CD4-positive, alpha-beta T cell treated with Interleukin-15 for 1 hour (primary cell): ENCODE measurements around the gene TTC39B.

Experiments used
- DNase-seq: peaks from one replicate; pipeline ENCODE4 v3.0.0-alpha.2; 2020

Gene TTC39B

DNA sequence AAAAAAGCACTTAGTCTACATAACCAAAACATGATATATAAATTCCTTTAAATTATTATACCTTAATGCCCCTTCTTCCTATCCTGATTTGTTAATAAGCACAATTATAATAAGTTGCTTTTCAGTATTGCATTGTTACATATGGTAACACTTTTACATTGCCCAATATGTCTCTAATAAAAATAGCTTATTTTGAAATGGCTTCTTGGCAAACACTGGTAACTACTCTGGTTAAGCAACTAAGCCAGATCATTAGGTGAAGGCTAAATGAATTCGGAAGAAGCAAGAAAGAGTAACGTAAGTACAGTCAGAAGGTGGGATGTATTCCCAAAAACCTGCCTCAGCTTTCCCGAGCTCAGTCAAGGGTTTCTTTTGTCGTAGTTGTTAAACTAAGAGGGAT lies 85.3 kb downstream of the TTC39B start:
- no peak for DNase-seq

DNA sequence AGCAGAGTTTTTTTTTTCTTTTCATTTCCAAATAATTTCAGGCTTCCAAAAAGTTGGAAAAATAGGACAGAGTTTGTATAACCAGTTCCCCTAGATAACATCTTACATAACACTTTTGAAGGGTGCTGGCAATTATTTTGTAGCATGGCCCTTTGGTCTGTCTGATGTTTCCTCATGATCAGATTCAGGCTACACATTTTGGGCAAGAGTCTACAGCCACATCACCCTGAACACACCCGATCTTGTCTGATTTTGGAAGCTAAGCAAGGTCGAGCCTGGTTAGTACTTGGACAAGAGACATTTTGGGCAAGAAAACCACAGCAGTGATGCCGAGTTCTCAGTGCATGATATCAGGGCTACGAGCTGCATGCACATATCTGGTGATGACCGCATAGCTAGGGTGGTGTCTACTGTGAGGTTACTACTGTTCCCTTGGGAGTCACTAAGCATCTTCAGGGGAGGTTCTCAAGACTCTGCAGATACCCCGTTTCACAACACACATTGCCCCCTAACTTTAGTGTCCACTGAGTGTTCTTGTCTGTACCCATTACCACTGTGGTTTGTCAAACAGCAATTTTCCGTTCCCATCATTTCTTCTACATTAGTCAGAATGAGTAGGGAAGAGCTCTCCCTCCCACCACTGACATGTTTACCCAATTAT lies 86.2 kb downstream of the TTC39B start:
- no peak for DNase-seq

DNA sequence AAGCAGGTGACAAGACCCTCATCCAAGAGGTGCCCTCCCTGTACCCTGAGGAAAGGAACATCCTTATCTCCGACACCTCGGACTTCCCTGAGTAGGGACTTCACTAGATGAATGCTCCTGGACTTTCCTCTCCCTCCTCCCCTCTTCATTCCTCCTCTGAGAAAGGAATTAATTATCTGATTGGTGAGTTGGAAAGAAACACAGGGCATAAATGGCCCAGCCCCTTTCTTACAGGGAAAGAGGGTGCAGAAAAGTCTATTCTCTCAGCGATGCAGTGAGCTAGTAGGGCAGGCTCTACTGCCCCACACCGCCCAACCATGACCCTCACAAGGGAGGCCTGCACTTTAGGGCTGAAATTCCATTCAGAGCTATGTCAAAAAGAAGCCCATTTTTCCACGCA lies 87.5 kb downstream of the TTC39B start:
- no peak for DNase-seq

DNA sequence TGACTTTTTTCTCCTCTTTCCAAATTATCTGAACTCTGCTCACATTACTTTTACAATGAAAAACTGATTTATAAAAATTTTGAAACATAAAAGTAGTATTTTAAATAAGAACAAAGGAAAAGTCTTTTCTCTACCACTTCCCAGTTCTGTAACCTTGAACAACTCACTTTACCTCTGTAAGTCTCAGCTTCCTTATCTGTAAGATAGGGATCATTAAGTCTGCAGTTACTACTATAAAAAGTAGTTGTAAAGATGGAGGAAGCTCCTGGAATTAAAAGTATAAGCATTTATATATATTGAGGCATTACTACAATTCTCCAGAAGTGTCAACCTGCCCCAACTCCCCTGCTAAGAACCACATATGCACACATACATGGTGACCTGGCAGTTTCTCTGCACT lies 88.0 kb downstream of the TTC39B start:
- no peak for DNase-seq

DNA sequence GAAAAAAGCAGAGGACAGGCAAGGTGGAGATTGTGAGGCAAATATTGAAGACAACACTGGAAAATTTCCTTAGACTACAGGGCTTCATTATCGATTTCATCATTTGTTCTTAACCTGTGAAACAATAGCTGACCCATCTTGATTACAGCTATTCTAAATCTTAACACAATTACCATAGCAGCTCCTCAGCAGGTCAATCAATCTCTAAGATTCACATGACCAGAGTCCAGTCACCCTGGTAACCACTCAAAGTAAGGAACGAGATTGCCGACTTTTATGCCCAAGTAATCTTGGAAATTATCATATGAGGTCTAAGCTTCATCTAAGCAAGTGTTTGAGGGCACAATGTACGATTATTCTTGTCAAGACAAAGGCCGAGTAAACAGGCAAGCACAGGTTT lies 93.8 kb downstream of the TTC39B start:
- no peak for DNase-seq

DNA sequence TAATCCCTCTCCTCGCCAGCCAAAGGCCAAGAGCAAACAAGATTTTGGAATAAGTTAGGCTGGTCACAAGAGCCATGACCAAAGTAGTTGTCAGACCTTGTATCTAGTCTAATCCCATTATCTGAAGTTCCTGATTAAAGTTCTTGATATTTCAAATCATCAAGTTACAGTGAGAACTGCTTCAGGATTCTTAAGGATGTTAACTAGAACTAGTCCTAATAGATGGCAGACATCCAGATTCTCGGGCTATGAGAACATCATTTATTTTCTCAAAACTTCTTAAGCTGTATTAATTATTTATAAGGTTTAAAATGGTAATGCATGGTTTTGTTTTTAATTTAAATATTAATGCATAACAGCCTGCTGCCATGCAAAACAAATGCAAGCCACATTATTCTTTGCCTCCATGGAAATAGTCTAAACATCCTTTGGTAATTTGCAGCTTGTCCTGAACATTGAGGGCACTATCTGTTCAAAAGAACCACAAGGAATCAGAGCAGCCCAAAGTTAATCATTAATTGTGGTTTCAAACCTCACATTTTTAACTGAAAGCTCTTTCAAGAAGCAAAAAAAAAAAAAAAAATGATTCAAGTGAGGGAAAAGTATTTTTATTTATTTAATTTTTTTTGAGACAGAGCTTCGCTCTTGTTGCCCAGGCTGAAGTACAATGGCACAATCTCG lies 95.1 kb downstream of the TTC39B start:
- DNase-seq = no peak

DNA sequence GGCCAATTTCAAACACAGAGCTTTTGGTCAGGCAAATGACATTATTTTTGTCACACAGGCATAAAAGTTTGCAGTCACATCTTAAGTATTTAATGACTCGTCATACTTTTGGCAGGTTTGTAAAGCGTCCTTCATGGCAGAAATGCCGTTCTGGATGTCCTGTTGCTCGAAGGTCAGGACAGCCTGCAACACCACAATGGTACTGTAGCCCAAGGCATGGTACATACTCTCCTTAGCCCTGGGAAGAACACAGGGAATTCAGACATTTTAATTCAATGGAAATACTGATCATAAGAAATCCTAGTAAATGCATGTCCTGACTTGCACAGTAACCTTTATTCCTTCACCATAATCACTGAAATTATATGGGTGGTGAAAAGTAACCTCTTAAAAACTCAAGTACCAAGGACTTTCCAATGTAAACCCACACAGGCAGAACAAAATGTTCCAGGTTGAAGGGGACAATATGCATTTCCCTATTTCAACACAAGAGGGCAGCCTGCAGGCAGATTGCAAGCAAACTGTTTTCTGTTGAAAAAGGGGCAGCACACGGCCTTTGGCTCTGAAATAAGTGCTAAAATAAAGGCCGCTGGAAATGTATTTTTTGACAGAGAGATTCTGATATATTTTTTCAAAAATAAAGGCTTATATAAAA lies 95.7 kb downstream of the TTC39B start:
- peak; percentile 53 for DNase-seq

DNA sequence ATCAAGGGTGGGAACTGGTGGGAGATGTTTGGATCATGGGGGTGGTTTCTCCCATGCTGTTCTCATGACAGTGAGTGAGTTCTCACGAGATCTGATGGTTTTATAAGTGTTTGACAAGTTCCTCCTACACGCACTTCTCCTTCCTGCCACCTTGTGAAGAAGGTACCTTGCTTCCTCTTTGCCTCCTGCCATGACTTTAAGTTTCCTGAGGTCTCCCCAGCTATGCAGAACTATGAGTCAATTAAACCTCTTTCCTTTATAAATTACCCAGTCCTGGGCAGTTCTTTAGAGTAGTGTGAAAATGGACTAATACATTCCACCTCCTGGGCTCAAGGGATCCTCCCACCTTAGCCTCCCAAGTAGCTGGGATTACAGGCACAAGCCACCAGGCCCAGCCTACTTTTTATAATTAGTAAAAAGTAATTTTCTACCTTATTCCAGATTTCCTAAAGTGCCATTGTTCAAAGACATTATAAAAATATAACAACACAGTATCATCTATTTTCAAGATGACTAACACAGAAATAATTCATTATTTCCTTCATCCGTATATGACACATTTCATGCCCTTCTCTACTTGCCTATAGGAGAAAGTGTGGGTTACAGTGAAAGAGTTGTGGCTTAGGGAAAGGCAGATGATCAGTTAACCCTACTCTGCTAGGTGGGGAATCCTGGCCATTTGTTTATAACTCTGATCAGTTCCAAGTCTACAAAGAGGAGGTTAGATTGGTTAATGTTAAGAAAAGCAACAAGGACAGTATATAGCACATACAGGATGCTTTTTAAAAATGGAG lies 99.9 kb downstream of the TTC39B start:
- DNase-seq = no peak

DNA sequence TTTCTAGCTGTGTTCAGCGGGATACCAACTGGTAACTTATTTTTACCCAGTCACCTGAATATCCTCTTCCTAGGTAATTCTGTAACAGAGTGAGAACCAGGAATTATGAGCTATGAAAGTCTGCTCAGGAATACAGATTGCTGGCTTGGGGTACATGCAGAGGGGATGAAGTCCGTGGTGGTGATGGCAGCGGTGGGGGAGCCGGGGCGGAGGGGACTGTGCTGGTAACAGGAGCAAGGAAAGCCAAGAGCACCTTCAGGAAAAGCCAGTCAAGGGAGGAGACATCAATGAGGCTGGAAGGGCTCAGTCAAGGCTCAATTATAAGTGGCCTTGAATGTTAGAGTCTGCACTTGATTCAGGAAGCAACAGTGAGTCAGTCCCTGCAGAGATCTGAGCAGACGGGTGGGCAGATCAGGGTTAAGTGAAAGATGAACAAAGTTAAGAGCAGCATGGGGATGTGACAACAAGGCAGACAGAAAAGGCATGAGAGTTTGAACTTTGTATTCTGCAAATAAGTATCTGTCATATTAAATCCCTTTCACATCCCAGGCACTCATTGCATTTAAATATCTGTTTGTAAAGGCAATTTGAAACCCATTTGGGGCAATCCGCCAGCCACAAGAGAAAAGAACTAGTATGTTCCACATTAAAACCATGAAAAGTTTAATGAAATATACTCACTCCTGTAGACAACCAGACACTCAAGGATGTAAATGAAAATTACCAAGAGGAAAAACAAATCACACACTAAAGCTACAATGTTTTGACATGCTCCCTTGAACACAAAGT lies 101.2 kb downstream of the TTC39B start:
- no peak for DNase-seq

DNA sequence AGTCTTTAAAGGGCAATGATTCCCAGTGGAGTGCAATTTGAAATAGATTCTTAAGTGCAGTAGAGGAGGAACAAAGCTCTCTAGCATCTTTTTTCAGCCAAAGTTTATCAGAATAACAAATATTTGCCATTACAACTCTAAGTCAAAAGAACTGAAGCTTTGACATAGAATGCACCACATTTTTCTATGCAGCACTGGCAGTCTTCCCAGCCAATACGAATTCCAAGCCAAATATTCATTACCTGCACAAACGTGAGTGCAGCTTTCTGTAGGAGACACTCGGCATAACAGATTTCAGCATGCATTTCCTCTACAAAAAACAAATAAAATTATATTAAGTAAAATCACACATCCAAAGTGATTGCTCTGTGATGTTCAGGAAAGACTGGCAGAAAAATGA lies 103.4 kb downstream of the TTC39B start:
- no peak for DNase-seq

DNA sequence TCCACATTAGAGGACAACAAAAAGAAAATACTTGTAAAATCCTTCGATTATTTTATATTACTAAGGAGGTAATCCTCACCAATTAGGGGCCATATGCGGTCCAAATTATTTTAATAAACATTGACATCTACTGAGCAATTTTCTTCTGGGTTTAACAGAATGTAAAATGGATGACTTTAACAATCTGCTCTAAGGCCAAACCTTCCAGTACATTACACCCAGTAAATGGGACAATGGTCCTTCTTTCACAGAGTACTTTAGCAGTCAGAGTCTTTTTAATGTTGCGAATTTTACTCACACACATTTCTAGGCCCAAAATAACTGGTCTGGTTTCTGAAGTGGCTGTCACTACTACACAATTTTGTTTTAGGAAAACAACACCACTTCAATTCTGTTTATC lies 106.9 kb downstream of the TTC39B start:
- no peak for DNase-seq

DNA sequence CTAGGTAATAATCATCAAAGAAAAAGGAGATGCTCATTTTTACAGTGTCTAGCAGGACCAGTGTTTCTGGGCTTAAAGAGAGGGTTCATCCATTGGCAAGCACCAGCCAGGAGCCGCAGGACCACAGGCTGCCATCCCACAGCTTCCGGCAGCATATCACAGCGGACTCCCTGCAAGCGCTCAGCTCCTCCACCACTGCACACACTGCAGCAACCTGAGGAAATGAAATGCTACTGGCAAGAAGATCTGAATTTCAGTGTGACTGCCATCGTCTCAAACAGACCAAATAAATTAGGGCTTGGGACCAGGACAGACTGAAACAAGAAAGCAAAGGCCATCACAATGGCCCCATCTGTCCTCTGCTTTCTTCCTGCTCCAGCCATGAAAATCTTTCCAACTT lies 114.2 kb downstream of the TTC39B start:
- DNase-seq = no peak

DNA sequence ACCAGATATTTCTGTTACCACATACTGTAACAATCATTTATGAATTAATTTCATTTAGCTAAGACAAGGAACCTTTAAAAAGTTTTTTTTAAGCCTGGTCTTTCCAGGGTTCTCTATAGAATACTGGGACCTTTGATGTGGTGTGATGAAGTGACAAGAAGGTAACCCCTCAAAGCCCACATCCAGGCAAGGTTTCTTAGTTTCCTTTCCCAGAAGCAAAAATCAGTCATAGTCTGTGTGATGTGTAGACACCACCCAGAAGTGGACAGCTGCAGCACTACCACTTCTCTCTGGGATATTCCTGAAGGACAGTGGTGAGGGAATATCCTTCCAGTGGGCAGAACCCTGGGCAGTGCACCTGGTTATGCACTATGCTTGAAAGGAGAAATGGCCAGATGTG lies 115.6 kb downstream of the TTC39B start:
- no peak for DNase-seq

DNA sequence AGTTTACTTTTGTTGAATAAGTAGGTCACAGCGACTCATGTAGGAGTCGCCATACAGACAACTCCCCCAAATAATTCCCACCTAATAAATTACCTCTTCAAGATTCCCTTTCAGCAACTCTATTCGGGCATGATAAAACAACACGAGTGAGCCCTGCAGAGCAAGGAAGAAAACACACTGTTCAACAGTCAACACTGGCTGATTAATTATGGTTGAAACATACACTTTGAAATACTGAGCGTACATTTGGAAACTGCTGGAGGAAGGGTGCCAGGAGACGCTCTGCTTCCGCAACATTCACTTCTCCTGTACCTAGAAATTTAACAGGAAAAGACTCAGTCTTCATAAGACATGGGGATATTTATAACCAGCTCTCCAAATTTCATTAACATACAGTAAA lies 117.5 kb downstream of the TTC39B start:
- no peak for DNase-seq

DNA sequence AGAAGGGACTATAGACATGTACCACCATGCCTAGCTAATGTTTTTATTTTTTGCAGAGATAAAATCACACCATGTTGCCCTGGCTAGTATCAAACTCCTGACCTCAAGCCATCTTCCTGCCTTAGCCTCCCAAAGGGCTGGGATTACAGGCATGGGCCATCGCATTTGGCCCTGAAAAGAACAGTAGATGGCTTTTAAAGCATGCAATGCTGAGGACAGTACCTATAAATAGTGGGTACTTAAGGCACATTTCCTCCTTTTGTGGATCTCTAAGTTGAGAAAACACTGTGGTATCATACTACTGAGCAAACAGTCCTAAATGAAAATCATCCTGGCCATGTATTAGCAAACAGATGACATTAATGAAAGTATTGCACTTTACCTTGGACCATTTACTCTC lies 119.4 kb downstream of the TTC39B start:
- no peak for DNase-seq

DNA sequence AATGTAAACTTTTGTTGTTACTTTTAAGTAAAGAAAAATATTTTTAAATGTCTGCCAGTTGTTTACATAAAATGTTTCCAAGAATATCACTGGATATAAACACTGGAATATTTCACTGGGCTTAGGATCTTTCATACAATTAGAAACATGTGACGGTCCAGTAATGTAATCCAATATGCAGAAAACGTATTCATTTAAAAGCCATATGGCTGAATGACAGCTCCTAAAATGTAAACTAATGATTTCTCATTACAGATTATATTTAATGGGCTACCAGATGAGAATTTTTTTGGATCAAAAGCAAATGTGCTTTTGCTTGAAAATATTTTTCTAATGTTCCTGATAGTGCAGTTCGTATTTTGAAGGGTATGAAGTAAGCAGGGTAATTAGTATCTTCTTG lies 124.3 kb downstream of the TTC39B start:
- no peak for DNase-seq

DNA sequence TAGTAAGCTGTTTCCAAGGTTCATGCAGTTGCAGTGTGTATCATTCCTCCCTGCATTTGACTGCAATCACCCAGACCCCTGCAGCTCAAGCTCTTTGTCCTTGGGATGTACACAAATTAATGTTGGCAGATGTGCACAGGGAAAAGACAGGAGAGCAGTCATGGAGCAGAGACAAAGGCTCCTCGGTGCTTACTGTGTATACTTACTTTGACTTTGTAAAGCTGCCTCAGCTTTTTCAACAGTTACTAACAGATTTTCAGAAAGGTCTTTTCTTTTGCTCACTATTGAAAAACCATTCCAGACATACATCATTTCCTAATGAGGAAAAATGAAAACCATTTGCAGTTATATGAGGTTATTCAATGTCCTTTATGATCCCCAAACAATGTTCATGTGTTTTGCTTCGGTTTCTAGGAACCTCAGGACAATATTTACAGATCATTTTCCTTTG lies 124.9 kb downstream of the TTC39B start:
- no peak for DNase-seq

DNA sequence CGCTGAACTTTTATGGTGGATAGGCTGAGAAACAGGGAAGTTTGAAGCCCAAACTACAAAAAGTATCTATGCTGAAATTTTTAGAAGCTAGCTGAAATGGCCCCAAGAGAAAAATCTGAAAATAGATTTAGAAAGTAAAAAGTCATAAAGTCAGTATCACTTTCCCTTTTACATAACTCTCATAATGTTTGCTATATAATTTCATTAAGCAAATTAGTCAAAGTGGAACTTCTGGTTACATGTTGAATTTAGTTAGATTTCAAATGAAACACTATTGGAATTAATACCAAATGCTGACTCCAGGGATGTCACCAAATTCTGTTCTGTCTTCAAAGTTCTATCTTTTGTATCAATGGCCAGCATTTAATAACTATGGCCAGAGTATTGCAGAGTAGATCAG lies 126.9 kb downstream of the TTC39B start:
- DNase-seq = no peak

DNA sequence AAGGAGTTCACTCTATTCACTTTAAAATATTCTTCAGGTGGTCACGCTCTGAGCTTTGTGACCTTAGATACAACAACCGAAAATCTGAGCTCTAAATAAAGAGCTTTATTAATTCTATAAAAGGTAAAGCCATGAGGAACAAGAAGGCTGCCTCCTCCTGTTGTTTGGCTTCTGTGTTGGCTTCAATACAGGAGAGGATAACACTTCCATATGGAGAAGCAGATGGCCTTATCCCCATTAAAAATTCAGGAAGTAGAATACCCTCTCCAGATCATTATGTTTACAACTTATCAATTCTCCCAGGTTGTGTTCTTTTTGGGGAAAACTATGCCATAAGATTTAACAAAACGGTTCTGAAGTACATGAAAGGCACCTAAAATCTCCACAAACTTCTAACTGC lies 128.4 kb downstream of the TTC39B start:
- no peak for DNase-seq

DNA sequence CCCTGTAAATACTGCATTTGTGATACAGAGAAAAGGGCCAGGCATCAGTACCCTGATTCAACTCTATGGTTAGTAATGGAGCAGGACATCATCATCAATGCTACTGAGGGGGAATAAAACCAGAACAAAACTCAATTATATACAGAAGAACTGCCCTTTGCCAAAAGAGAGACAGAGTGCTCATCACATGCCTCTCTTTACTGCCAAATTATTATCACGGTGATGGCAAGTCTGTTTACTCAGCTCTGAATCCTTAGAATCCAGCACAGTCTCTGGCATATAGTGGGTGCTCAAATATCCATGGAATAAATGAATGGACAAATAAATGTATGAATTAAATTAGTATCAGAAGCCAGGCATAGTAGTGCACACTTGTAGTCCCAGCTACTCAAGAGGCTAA lies 130.2 kb downstream of the TTC39B start:
- no peak for DNase-seq

DNA sequence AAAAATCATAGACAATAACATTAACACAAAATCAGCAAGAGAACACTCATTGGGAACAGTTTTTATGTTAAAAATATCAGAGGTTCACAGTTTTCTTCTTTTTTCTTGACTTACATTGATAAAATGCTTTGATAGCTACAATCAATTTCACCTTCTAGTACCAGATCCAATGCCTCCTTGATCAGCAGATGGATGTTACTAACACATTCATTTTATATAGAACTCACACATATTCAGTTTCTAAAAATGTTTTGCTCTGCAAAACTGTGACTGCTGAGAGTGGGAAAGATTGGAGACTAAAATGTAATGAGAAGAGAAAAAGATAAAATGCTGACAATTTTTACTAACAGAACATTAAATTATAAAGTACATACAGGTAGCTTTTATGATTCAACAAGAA lies 143.1 kb downstream of the TTC39B start:
- DNase-seq = no peak

DNA sequence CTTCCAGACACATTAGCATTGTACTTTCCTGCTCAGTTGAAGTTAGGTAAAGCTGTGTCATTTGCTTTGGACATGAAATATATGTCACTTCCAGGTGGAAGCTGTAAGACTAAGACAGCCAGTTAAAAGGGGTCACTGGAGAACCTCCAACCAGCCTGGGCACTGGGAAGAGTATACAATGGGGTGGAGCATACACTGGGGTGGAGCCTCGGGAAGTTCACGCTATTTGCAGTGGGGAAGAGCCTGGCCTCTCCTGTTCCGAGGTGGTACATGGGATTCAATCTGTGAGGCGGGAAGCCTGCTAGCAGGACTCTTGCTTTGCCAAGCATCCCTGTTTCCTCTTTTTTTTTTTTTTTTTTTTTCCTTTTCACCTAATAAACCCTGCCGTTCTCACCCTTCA lies 145.3 kb downstream of the TTC39B start:
- no peak for DNase-seq

DNA sequence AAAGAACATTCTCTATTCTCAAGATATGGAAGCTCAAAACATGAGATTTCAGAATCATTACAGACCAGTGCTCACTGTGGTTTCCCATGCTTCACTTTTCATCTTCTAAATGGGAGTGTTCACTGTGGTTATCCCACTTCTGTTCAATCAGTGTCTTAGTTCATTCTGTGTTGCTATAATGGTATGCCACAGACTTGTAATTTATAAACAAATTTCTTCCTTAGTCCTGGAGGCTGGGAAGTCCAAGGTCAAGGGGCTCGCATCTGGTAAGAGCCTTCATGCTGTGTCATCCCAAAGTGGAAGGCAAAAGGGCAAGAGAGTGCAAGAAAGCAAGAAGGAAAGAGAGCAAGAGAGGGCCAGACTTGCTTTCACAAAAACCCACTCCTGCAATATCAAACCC lies 146.3 kb downstream of the TTC39B start:
- no peak for DNase-seq
